H9 (cell line): ENCODE data around the gene EPHB6. TPM values are rescaled to one million over a fixed set of nuclear protein-coding genes. Genes with fewer than 3 reads are reported as not detected.

Source experiments
- DNase-seq: peaks from one replicate; pipeline ENCODE4 v3.0.0-alpha.2; 2017
- H2AFZ ChIP-seq: one replicate; pipeline ENCODE4 v1.6.1; 2013; ENCODE audit warnings: mild to moderate bottlenecking, low read length, control low read depth, moderate library complexity
- H2AK5ac ChIP-seq: 2 replicates; pipeline ENCODE4 v1.6.1; 2013; ENCODE audit warnings: low read length, control low read depth, mixed read lengths; ENCODE audit not compliant: insufficient read length
- H2BK120ac ChIP-seq: one replicate; pipeline ENCODE4 v1.6.1; 2013; ENCODE audit warnings: low read depth, mild to moderate bottlenecking, low read length, control low read depth, inconsistent platforms; ENCODE audit not compliant: poor library complexity, severe bottlenecking
- H2BK12ac ChIP-seq: 2 replicates; pipeline ENCODE4 v1.6.1; 2013; ENCODE audit warnings: low read length, control low read depth, mixed read lengths, low read depth; ENCODE audit not compliant: insufficient read length
- H2BK15ac ChIP-seq: 2 replicates; pipeline ENCODE4 v1.6.1; 2013; ENCODE audit warnings: low read depth, low read length, control low read depth
- H2BK20ac ChIP-seq: one replicate; pipeline ENCODE4 v1.6.1; 2013; ENCODE audit warnings: low read depth, mild to moderate bottlenecking, low read length, control low read depth, inconsistent platforms; ENCODE audit not compliant: poor library complexity, severe bottlenecking
- H2BK5ac ChIP-seq: 2 replicates; pipeline ENCODE4 v1.6.1; 2013; ENCODE audit warnings: low read length, control low read depth, mixed read lengths; ENCODE audit not compliant: insufficient read length
- H3K14ac ChIP-seq: 2 replicates; pipeline ENCODE4 v1.6.1; 2013; ENCODE audit warnings: low read length, control low read depth; ENCODE audit not compliant: insufficient read depth
- H3K18ac ChIP-seq: 2 replicates; pipeline ENCODE4 v1.6.1; 2013; ENCODE audit warnings: low read depth, mild to moderate bottlenecking, mixed read lengths, low read length, control low read depth; ENCODE audit not compliant: insufficient read length
- H3K23ac ChIP-seq: 2 replicates; pipeline ENCODE4 v1.6.1; 2013; ENCODE audit warnings: low read length, control low read depth, mixed read lengths, low read depth; ENCODE audit not compliant: insufficient read length
- H3K23me2 ChIP-seq: 2 replicates; pipeline ENCODE4 v1.6.1; 2013; ENCODE audit warnings: low read depth, mild to moderate bottlenecking, mixed read lengths, low read length, control low read depth; ENCODE audit not compliant: insufficient read length, poor library complexity, severe bottlenecking
- H3K27ac ChIP-seq: 2 replicates; pipeline ENCODE4 v1.5.1; 2013; ENCODE audit warnings: low read length, control low read depth, mixed read lengths, low read depth; ENCODE audit not compliant: insufficient read length
- H3K27me3 ChIP-seq: 2 replicates; pipeline ENCODE4 v1.6.1; 2013; ENCODE audit warnings: low read length, control low read depth, inconsistent platforms; ENCODE audit not compliant: insufficient read depth
- H3K4ac ChIP-seq: 2 replicates; pipeline ENCODE4 v1.6.1; 2013; ENCODE audit warnings: low read depth, mild to moderate bottlenecking, control low read depth, inconsistent platforms, low read length, moderate library complexity
- H3K4me1 ChIP-seq: 2 replicates; pipeline ENCODE4 v1.6.1; 2013; ENCODE audit warnings: low read length, control low read depth, inconsistent platforms; ENCODE audit not compliant: insufficient read depth
- H3K4me2 ChIP-seq: 2 replicates; pipeline ENCODE4 v1.6.1; 2013; ENCODE audit warnings: low read length, control low read depth, mixed read lengths; ENCODE audit not compliant: insufficient read length, insufficient read depth
- H3K56ac ChIP-seq: 2 replicates; pipeline ENCODE4 v1.6.1; 2013; ENCODE audit warnings: low read depth, mild to moderate bottlenecking, mixed read lengths, low read length, control low read depth; ENCODE audit not compliant: insufficient read length
- H3K79me1 ChIP-seq: 2 replicates; pipeline ENCODE4 v1.6.1; 2013; ENCODE audit warnings: low read depth, mild to moderate bottlenecking, moderate library complexity, low read length, control low read depth, inconsistent platforms; ENCODE audit not compliant: insufficient read depth, poor library complexity, severe bottlenecking
- H3K79me2 ChIP-seq: 2 replicates; pipeline ENCODE4 v1.6.1; 2013; ENCODE audit warnings: low read length, control low read depth, inconsistent platforms; ENCODE audit not compliant: insufficient read depth
- H3K9ac ChIP-seq: 2 replicates; pipeline ENCODE4 v1.6.1; 2013; ENCODE audit warnings: low read length, control low read depth, mixed read lengths; ENCODE audit not compliant: insufficient read length; ENCODE audit errors: extremely low read depth
- H3K9me3 ChIP-seq: one replicate; pipeline ENCODE4 v1.6.1; 2013; ENCODE audit warnings: low read depth, low read length, inconsistent platforms; ENCODE audit not compliant: control insufficient read depth
- H3T11ph ChIP-seq: one replicate; pipeline ENCODE4 v1.6.1; 2013; ENCODE audit warnings: mild to moderate bottlenecking, low read length, control low read depth, inconsistent platforms
- H4K20me1 ChIP-seq: one replicate; pipeline ENCODE4 v1.6.1; 2013; ENCODE audit not compliant: control insufficient read depth, insufficient read length, insufficient read depth
- H4K5ac ChIP-seq: 2 replicates; pipeline ENCODE4 v1.6.1; 2013; ENCODE audit warnings: low read depth, mild to moderate bottlenecking, mixed read lengths, low read length, control low read depth; ENCODE audit not compliant: insufficient read length
- H4K8ac ChIP-seq: replicated peaks from 2 replicates; pipeline ENCODE4 v1.6.1; 2013; ENCODE audit warnings: low read length, control low read depth, mixed read lengths, low read depth; ENCODE audit not compliant: insufficient read length
- H4K91ac ChIP-seq: 2 replicates; pipeline ENCODE4 v1.6.1; 2013; ENCODE audit warnings: low read depth, mild to moderate bottlenecking, moderate library complexity, mixed read lengths, low read length, control low read depth; ENCODE audit not compliant: insufficient read length
- H3K27ac Mint-ChIP-seq, 3 experiments: 2 replicates in 2 of 3; 3 replicates in 1 of 3; pipeline ENCODE4 v1.8.0; 2020 to 2021; ENCODE audit warnings: mixed read lengths in 3 of 3, mild to moderate bottlenecking in 1 of 3, moderate library complexity in 1 of 3
- H3K27me3 Mint-ChIP-seq: 2 replicates; pipeline ENCODE4 v1.8.0; 2021; ENCODE audit warnings: low read depth, mild to moderate bottlenecking, moderate library complexity, mixed read lengths
- H3K36me3 Mint-ChIP-seq, 3 experiments: 2 replicates in 2 of 3; 3 replicates in 1 of 3; pipeline ENCODE4 v1.8.0; 2020 to 2021; ENCODE audit warnings: low read depth in 3 of 3, mixed read lengths in 3 of 3; ENCODE audit not compliant: insufficient read depth in 1 of 3
- H3K4me1 Mint-ChIP-seq, 2 experiments: 2 replicates each; pipeline ENCODE4 v1.8.0; 2020; ENCODE audit warnings: mixed read lengths in 2 of 2
- H3K4me3 Mint-ChIP-seq, 2 experiments: 2 replicates in 1 of 2; 3 replicates in 1 of 2; pipeline ENCODE4 v1.8.0; 2020 to 2021; ENCODE audit warnings: mild to moderate bottlenecking in 2 of 2, mixed read lengths in 2 of 2, moderate library complexity in 1 of 2
- H3K9me3 Mint-ChIP-seq, 2 experiments: 2 replicates in 1 of 2; 3 replicates in 1 of 2; pipeline ENCODE4 v1.8.0; 2020; ENCODE audit warnings: mild to moderate bottlenecking in 2 of 2, mixed read lengths in 2 of 2, moderate library complexity in 1 of 2
- WGBS: extraction: QIAGEN DNeasy Blood & Tissue Kit; methylation state at CpG from one replicate; pipeline ENCODE4 v1.1.7; 2013; ENCODE audit warnings: missing lambda C conversion rate, low lambda C conversion rate, mixed read lengths; ENCODE audit not compliant: insufficient read length; ENCODE audit errors: extremely low coverage; 5-methylcytosine and 5-hydroxymethylcytosine counted together
- total RNA-seq: library from RNA; stranded (reverse); gene quantifications from 2 replicates; pipeline ENCODE4 v1.2.1, GENCODE V29; 2021
- TF ChIP-seq, protein P1 (sequence below): fragments of 200-600 bp; sonication (generic); conservative IDR thresholded peaks from 3 replicates; pipeline ENCODE4 v1.8.0; 2021; ENCODE audit warnings: antibody characterized with exemption, mild to moderate bottlenecking

Gene EPHB6
- total RNA-seq, 1 experiment from 2014 or later: 9.7 TPM

GRCh38 chr7:142814451-142814850, 40.4 kb upstream of the EPHB6 start:
- H2BK12ac ChIP-seq: no peak overlapping the region
- H3K4ac ChIP-seq: no peak overlapping the region
- H3K9ac ChIP-seq: no peak overlapping the region
- no peaks in the 10 kb centered on the region for H3K79me1 ChIP-seq
- H4K20me1 ChIP-seq: no peaks in the 10 kb centered on the region
- DNase-seq: no peak
- H2BK120ac ChIP-seq: peak overlapping the region; percentile 28
- Mint-ChIP-seq H3K4me3 (no peak overlapping the region), H3K27ac (peak overlapping the region in 2 of 3 experiments; percentile 4 to 13; a peak in 1 of 7 replicates), H3K9me3 (peaks cover 0 to 2% of the 10 kb centered on the region in 2 experiments; a peak in 3 of 5 replicates), H3K27me3 (peaks cover 11% of the 10 kb centered on the region), H3K36me3 (no peaks in the 10 kb centered on the region), H3K4me1 (peaks cover 33 to 38% of the 10 kb centered on the region in 2 experiments)
- H2BK5ac ChIP-seq: no peak overlapping the region
- no peak overlapping the region for H4K8ac ChIP-seq
- no peak overlapping the region for H2BK15ac ChIP-seq
- peak overlapping the region; percentile 64; the same call in 1 of the 2 replicates for H3K14ac ChIP-seq
- no peaks in the 10 kb centered on the region for H3K27me3 ChIP-seq
- no peak overlapping the region for H3K56ac ChIP-seq
- H3K23ac ChIP-seq: no peak overlapping the region
- no peak overlapping the region for H4K5ac ChIP-seq
- TF ChIP-seq, protein P1, sequence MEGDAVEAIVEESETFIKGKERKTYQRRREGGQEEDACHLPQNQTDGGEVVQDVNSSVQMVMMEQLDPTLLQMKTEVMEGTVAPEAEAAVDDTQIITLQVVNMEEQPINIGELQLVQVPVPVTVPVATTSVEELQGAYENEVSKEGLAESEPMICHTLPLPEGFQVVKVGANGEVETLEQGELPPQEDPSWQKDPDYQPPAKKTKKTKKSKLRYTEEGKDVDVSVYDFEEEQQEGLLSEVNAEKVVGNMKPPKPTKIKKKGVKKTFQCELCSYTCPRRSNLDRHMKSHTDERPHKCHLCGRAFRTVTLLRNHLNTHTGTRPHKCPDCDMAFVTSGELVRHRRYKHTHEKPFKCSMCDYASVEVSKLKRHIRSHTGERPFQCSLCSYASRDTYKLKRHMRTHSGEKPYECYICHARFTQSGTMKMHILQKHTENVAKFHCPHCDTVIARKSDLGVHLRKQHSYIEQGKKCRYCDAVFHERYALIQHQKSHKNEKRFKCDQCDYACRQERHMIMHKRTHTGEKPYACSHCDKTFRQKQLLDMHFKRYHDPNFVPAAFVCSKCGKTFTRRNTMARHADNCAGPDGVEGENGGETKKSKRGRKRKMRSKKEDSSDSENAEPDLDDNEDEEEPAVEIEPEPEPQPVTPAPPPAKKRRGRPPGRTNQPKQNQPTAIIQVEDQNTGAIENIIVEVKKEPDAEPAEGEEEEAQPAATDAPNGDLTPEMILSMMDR: no peak
- no peak overlapping the region for H2AFZ ChIP-seq
- no peak overlapping the region for H3K4me2 ChIP-seq
- H2BK20ac ChIP-seq: no peak overlapping the region
- peaks cover 14% of the 10 kb centered on the region; the same call in 1 of the 2 replicates for H3K4me1 ChIP-seq
- H3K9me3 ChIP-seq: no peaks in the 10 kb centered on the region
- no peak overlapping the region for H3T11ph ChIP-seq
- no peaks in the 10 kb centered on the region for H3K23me2 ChIP-seq
- no peaks in the 10 kb centered on the region for H3K79me2 ChIP-seq
- no peak overlapping the region for H2AK5ac ChIP-seq
- peak overlapping the region; percentile 72 for H3K18ac ChIP-seq
- no peak overlapping the region for H4K91ac ChIP-seq
- no peak overlapping the region for H3K27ac ChIP-seq
- WGBS: no CpG with 5 or more reads among the region's 2 CpGs
